ENCODE data around the gene PRC1.

The PRC1 gene

GRCh38 chr15:90946538-90946937 lies 47.8 kb downstream of the PRC1 start:
- TF ChIP-seq CTCF (conservative IDR thresholded peaks at IDR 0.05; ENCODE audit: control insufficient read depth, insufficient read depth, low read depth, low read length): no peak
- H3K4me3 ChIP-seq (ENCODE audit: control insufficient read depth, low read depth, low read length): no peak overlapping the region

GRCh38 chr15:90945091-90945490 lies 49.2 kb downstream of the PRC1 start:
- TF ChIP-seq CTCF (conservative IDR thresholded peaks at IDR 0.05; ENCODE audit: control insufficient read depth, insufficient read depth, low read depth, low read length): no peak
- DNase-seq (ENCODE audit: low read depth): no peak
- no peak overlapping the region for H3K4me3 ChIP-seq (ENCODE audit: control insufficient read depth, low read depth, low read length)

More at GRCh38 chr15:90946538-90946937, 47.8 kb downstream of the PRC1 start:
- DNase-seq (ENCODE audit: low read depth): no peak

GRCh38 chr15:90942354-90943120 lies 51.8 kb downstream of the PRC1 start:
- H3K4me3 ChIP-seq (ENCODE audit: control insufficient read depth, low read depth, low read length): no peak overlapping the region
- no peak for DNase-seq (ENCODE audit: low read depth)
- TF ChIP-seq CTCF (conservative IDR thresholded peaks at IDR 0.05; ENCODE audit: control insufficient read depth, insufficient read depth, low read depth, low read length): no peak

GRCh38 chr15:90941038-90941437 lies 53.3 kb downstream of the PRC1 start:
- no peak for DNase-seq (ENCODE audit: low read depth)
- H3K4me3 ChIP-seq (ENCODE audit: control insufficient read depth, low read depth, low read length): no peak overlapping the region
- TF ChIP-seq CTCF (conservative IDR thresholded peaks at IDR 0.05; ENCODE audit: control insufficient read depth, insufficient read depth, low read depth, low read length): no peak

GRCh38 chr15:90939756-90940155 lies 54.6 kb downstream of the PRC1 start:
- DNase-seq (ENCODE audit: low read depth): no peak
- no peak for TF ChIP-seq CTCF (conservative IDR thresholded peaks at IDR 0.05; ENCODE audit: control insufficient read depth, insufficient read depth, low read depth, low read length)
- no peak overlapping the region for H3K4me3 ChIP-seq (ENCODE audit: control insufficient read depth, low read depth, low read length)

- no peak for TF ChIP-seq CTCF (conservative IDR thresholded peaks at IDR 0.05; ENCODE audit: control insufficient read depth, insufficient read depth, low read depth, low read length)
- no peak for DNase-seq (ENCODE audit: low read depth)
- no peak overlapping the region for H3K4me3 ChIP-seq (ENCODE audit: control insufficient read depth, low read depth, low read length)
These were observed 56.1 kb downstream of the PRC1 start for GRCh38 chr15:90938261-90938660.
